Measurements from ENCODE around the gene ZMYM4.
"Not testable (repeated sequence)": the region's sequence is repeated elsewhere in the genome, so short reads cannot be mapped to it uniquely, and the experiment has no call there.

Gene ZMYM4

DNA sequence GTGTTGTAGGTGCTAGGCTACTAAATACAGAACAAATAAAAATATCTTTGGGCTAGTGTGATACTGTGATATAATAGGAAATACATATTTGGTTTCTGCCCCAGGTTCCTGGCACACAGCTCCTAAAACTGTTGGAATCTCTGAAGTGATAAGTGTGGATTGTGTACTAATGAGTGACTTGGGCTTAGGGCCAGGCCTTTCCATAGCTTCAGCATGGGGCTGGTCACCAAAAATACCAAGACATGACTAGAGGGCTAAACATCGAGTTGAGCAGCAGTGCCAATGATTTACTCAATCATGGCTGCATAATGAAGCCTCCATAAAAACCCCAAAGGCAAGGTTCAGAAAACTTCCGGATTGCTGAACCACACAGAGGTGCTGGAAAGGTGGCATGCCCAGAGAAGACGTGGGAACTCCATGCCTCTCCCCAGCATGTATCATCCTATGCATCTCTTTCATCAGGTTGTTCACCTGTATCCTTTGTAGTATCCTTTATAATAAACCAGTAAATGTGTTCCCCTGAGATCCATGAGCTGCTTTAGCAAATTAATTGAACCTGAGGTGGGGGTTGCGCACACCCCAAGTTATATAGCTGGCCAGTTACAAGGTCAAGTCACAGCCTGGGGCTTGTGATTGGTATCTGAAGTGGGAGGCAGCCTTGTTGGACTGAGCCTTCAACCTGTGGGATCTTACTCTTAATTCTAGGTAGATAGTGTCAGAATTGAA lies 51.6 kb downstream of the ZMYM4 start:
- Histone ChIP-seq H3K27me3 (replicated peaks; ENCODE audit: control insufficient read depth, insufficient read depth, low read length, poor library complexity, severe bottlenecking) (no peaks in the 10 kb centered on the region), H3K9me3 (ENCODE audit: control insufficient read depth, low read length) (no peaks in the 10 kb centered on the region)
- no peak for DNase-seq

DNA sequence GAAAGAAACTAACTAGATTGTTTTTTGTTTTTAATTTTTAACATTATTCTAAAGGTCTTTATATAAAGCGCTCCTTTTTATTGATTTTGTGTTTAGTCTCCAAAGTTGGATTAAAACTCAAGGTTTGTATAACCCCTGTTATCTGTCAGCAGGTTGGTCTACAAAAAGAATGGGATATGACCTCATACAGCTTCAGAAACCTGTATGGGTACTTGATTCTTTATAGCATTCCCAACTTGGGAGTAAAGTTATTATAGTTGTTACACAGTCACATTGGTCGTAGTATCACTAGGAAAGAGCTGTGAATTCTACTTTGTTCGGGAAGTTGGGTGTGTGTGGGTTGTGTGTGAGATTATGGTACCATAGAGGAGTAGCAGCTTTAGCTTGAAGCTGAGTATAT lies 52.4 kb downstream of the ZMYM4 start:
- no peaks in the 10 kb centered on the region for H3K9me3 ChIP-seq (ENCODE audit: control insufficient read depth, low read length)
- no peaks in the 10 kb centered on the region for H3K4me1 ChIP-seq (ENCODE audit: control insufficient read depth, insufficient read depth, low read length, poor library complexity, severe bottlenecking)
- no peak overlapping the region for H3K4me3 ChIP-seq (ENCODE audit: insufficient read depth, low read depth, low read length, poor library complexity, severe bottlenecking)
- H3K27me3 ChIP-seq (replicated peaks; ENCODE audit: control insufficient read depth, insufficient read depth, low read length, poor library complexity, severe bottlenecking), result no peaks in the 10 kb centered on the region
- DNase-seq, result no peak
- no peak overlapping the region for H3K27ac ChIP-seq (ENCODE audit: insufficient read depth, low read length, poor library complexity, severe bottlenecking)
- no peaks in the 10 kb centered on the region for H3K36me3 ChIP-seq (ENCODE audit: control insufficient read depth, insufficient read depth, low read length)

More for the DNA sequence above, 51.6 kb downstream of the ZMYM4 start:
- H3K4me1 ChIP-seq (ENCODE audit: control insufficient read depth, insufficient read depth, low read length, poor library complexity, severe bottlenecking), result no peaks in the 10 kb centered on the region
- H3K36me3 ChIP-seq (ENCODE audit: control insufficient read depth, insufficient read depth, low read length), result no peaks in the 10 kb centered on the region
- no peak overlapping the region for H3K4me3 ChIP-seq (ENCODE audit: insufficient read depth, low read depth, low read length, poor library complexity, severe bottlenecking)
- no peak overlapping the region for H3K27ac ChIP-seq (ENCODE audit: insufficient read depth, low read length, poor library complexity, severe bottlenecking)

DNA sequence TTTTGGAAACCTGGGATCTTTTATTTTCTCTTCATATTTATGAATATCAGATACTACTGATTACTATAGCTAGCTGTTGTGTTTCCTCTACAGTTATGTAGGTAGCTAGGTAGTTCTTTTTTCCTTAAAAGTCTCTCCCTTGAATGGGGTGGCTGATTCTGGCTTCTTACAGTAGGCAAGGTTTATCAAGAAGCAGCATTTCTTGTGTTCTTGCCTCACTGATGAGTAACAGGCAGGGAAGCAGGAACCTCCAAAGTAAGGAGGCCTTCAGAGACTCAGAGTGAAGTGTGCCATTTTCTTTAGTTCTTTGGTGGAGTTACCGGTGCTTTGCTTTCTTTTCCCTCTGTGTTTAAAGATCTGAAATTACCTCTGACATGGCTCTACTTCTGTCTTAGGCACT lies 56.0 kb downstream of the ZMYM4 start:
- Histone ChIP-seq H3K27me3 (replicated peaks; ENCODE audit: control insufficient read depth, insufficient read depth, low read length, poor library complexity, severe bottlenecking) (no peaks in the 10 kb centered on the region), H3K36me3 (ENCODE audit: control insufficient read depth, insufficient read depth, low read length) (no peaks in the 10 kb centered on the region), H3K4me1 (ENCODE audit: control insufficient read depth, insufficient read depth, low read length, poor library complexity, severe bottlenecking) (no peaks in the 10 kb centered on the region), H3K9me3 (ENCODE audit: control insufficient read depth, low read length) (no peaks in the 10 kb centered on the region), H3K27ac (ENCODE audit: insufficient read depth, low read length, poor library complexity, severe bottlenecking) (no peak overlapping the region), H3K4me3 (ENCODE audit: insufficient read depth, low read depth, low read length, poor library complexity, severe bottlenecking) (no peak overlapping the region)
- no peak for DNase-seq

DNA sequence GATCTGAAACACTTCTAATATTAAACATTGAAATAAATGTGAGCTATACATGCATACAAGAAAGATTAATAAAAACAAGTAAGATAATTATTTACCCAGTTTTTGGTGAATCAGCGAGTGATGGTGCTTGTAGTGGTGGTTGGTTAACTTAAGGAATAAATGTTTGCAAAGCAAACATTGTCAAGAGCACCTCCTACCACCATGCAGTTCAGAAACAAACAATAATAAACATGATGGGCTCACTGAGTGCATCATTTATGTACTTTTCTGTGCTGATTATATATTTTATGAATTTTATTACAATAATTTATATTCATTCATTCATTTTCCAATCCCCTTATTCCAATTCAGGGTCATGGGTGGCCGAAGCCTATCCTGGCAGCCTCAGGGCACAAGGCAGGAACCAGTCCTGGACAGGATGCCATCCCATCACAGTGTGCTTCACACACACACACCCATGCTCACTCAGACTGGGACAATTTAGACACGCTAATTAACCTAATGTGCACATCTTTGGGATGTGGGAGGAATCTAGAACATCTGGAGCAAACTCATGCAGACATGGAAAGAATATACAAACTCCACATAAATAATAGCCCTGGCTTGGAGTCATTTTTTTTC lies 57.8 kb downstream of the ZMYM4 start:
- DNase-seq, result no peak
- H3K4me3 ChIP-seq (ENCODE audit: insufficient read depth, low read depth, low read length, poor library complexity, severe bottlenecking), result no peak overlapping the region
- H3K9me3 ChIP-seq (ENCODE audit: control insufficient read depth, low read length), result no peaks in the 10 kb centered on the region
- H3K27me3 ChIP-seq (replicated peaks; ENCODE audit: control insufficient read depth, insufficient read depth, low read length, poor library complexity, severe bottlenecking), result no peaks in the 10 kb centered on the region
- no peaks in the 10 kb centered on the region for H3K4me1 ChIP-seq (ENCODE audit: control insufficient read depth, insufficient read depth, low read length, poor library complexity, severe bottlenecking)
- H3K36me3 ChIP-seq (ENCODE audit: control insufficient read depth, insufficient read depth, low read length), result no peaks in the 10 kb centered on the region
- H3K27ac ChIP-seq (ENCODE audit: insufficient read depth, low read length, poor library complexity, severe bottlenecking), result no peak overlapping the region

DNA sequence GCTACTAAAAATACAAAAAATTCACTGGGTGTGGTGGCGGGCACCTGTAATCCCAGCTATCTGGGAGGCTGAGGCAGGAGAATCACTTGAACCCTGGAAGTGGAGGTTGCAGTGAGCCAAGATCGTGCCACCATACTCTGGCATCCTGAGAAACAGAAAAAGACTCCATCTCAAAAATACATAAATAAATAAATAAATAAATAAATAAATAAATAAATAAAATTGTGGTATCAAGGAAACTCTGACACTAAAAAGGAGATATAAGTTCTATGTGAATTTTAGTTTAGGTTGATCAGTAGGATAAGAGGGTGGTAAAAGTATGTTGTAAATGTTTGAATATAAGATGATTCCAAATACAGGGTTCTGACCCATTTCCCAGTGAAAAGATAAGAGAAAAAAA lies 63.1 kb downstream of the ZMYM4 start:
- H3K4me1 ChIP-seq (ENCODE audit: control insufficient read depth, insufficient read depth, low read length, poor library complexity, severe bottlenecking); H3K27me3 ChIP-seq (replicated peaks; ENCODE audit: control insufficient read depth, insufficient read depth, low read length, poor library complexity, severe bottlenecking); DNase-seq; H3K9me3 ChIP-seq (ENCODE audit: control insufficient read depth, low read length); H3K36me3 ChIP-seq (ENCODE audit: control insufficient read depth, insufficient read depth, low read length); H3K27ac ChIP-seq (ENCODE audit: insufficient read depth, low read length, poor library complexity, severe bottlenecking); H3K4me3 ChIP-seq (ENCODE audit: insufficient read depth, low read depth, low read length, poor library complexity, severe bottlenecking): not testable (repeated sequence)

DNA sequence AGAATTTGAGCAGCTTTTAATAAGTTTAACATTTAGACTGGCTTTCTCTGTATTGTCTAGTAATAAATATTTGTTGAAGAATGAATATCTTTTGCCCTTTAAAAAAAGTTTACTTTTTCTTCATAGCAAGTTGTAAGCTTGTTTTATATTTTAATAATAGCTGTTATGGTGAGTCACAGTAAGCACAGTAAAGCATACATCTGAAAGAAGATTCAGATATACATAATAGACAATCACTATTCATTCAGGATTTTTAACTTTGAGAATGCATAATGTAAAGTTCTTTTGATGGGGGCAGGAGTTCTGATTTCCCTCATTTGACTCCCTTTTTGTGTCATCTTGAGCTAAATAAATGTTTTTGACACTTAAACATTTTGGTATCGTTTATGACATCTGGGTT lies 66.0 kb downstream of the ZMYM4 start:
- H3K27me3 ChIP-seq (replicated peaks; ENCODE audit: control insufficient read depth, insufficient read depth, low read length, poor library complexity, severe bottlenecking), result no peaks in the 10 kb centered on the region
- no peaks in the 10 kb centered on the region for H3K4me1 ChIP-seq (ENCODE audit: control insufficient read depth, insufficient read depth, low read length, poor library complexity, severe bottlenecking)
- H3K27ac ChIP-seq (ENCODE audit: insufficient read depth, low read length, poor library complexity, severe bottlenecking), result no peak overlapping the region
- no peaks in the 10 kb centered on the region for H3K36me3 ChIP-seq (ENCODE audit: control insufficient read depth, insufficient read depth, low read length)
- H3K9me3 ChIP-seq (ENCODE audit: control insufficient read depth, low read length), result no peaks in the 10 kb centered on the region
- DNase-seq, result no peak
- H3K4me3 ChIP-seq (ENCODE audit: insufficient read depth, low read depth, low read length, poor library complexity, severe bottlenecking), result no peak overlapping the region

DNA sequence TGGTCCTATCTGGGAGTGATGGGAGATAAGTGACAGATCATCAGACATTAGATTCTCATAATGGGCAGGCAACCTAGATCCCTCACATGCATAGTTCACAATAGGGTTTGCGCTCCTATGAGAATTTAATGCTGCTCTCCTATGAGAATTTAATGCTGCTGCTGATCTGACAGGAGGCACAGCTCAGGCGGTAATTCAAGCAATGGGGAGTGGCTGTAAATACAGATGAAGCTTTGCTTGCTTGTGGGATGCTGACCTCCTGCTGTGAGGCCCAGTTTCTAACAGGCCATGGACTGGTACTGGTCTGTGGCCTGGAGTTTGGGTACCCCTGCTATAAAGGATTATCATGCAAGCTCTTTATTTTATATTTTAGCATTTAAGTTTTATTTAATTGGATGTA lies 72.0 kb downstream of the ZMYM4 start:
- Histone ChIP-seq H3K4me3 (ENCODE audit: insufficient read depth, low read depth, low read length, poor library complexity, severe bottlenecking) (no peak overlapping the region), H3K27me3 (replicated peaks; ENCODE audit: control insufficient read depth, insufficient read depth, low read length, poor library complexity, severe bottlenecking) (no peaks in the 10 kb centered on the region), H3K27ac (ENCODE audit: insufficient read depth, low read length, poor library complexity, severe bottlenecking) (no peak overlapping the region), H3K36me3 (ENCODE audit: control insufficient read depth, insufficient read depth, low read length) (no peaks in the 10 kb centered on the region), H3K9me3 (ENCODE audit: control insufficient read depth, low read length) (no peaks in the 10 kb centered on the region), H3K4me1 (ENCODE audit: control insufficient read depth, insufficient read depth, low read length, poor library complexity, severe bottlenecking) (no peaks in the 10 kb centered on the region)
- no peak for DNase-seq

DNA sequence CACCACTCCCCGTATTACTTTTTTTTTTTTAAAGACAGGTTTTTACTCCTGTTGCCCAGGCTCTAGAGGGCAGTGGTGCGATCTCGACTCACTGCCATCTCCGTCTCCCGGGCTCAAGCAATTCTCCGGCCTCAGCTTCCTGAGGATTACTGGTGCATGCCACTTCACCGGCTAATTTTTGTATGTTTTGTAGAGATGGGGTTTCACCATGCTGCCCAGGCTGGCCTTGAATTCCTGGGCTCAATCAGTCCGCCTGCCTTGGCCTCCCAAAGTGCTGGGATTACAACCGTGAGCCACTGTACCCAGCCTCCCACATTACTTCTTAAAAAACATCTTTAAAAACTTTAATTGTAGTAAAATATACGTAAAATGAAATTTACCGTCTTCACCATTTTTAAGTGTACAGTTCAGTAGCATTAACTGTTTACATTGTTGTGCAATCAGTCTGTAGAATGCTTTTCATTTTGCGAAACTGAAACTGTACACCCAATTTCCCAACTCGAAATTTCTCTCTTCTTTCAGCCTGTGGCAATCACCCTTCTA lies 77.0 kb downstream of the ZMYM4 start:
- no peaks in the 10 kb centered on the region for H3K36me3 ChIP-seq (ENCODE audit: control insufficient read depth, insufficient read depth, low read length)
- no peaks in the 10 kb centered on the region for H3K27me3 ChIP-seq (replicated peaks; ENCODE audit: control insufficient read depth, insufficient read depth, low read length, poor library complexity, severe bottlenecking)
- no peak for DNase-seq
- H3K27ac ChIP-seq (ENCODE audit: insufficient read depth, low read length, poor library complexity, severe bottlenecking), result no peak overlapping the region
- H3K4me1 ChIP-seq (ENCODE audit: control insufficient read depth, insufficient read depth, low read length, poor library complexity, severe bottlenecking), result no peaks in the 10 kb centered on the region
- H3K4me3 ChIP-seq (ENCODE audit: insufficient read depth, low read depth, low read length, poor library complexity, severe bottlenecking), result no peak overlapping the region
- no peaks in the 10 kb centered on the region for H3K9me3 ChIP-seq (ENCODE audit: control insufficient read depth, low read length)

DNA sequence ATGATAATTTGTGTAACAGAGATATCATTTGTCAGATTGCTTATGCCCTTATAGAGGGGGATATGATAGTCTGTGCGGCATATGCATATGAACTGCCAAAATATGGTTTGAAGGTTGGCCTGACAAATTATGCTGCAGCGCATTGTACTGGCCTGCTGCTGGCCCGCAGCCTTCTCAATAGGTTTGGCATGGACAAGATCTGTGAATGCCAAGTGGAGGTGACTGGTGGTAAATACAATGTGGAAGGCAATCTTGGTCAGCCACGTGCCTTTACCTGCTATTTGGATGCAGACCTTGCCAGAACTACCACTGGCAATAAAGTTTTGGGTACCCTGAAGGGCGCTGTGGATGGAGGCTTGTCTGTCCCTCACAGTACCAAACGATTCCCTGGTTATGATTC lies 82.4 kb downstream of the ZMYM4 start:
- Histone ChIP-seq H3K9me3 (ENCODE audit: control insufficient read depth, low read length) (no peaks in the 10 kb centered on the region), H3K27me3 (replicated peaks; ENCODE audit: control insufficient read depth, insufficient read depth, low read length, poor library complexity, severe bottlenecking) (no peaks in the 10 kb centered on the region), H3K4me3 (ENCODE audit: insufficient read depth, low read depth, low read length, poor library complexity, severe bottlenecking) (no peak overlapping the region), H3K4me1 (ENCODE audit: control insufficient read depth, insufficient read depth, low read length, poor library complexity, severe bottlenecking) (no peaks in the 10 kb centered on the region), H3K27ac (ENCODE audit: insufficient read depth, low read length, poor library complexity, severe bottlenecking) (no peak overlapping the region), H3K36me3 (ENCODE audit: control insufficient read depth, insufficient read depth, low read length) (no peaks in the 10 kb centered on the region)
- no peak for DNase-seq

DNA sequence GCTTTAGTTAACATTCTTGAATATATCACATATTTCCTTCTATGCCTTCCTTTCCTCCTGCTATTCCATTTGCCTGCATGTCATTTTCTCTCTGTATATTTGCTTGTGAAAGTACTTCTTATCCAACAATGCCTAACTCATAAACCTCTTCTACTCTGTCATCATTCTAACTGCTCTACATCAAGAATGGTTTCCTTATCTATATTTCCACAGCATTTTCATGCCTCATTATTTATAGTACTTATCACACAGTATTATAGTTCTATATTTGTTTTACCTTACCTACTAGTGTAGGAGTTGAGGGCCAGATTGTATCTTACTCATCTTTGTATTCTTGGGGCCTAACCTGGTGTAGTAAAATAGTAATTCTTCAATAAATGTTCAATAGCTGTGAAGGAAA lies 91.5 kb downstream of the ZMYM4 start:
- H3K4me1 ChIP-seq (ENCODE audit: control insufficient read depth, insufficient read depth, low read length, poor library complexity, severe bottlenecking), result no peaks in the 10 kb centered on the region
- H3K36me3 ChIP-seq (ENCODE audit: control insufficient read depth, insufficient read depth, low read length), result peaks cover 11% of the 10 kb centered on the region
- H3K27ac ChIP-seq (ENCODE audit: insufficient read depth, low read length, poor library complexity, severe bottlenecking), result no peak overlapping the region
- no peak for DNase-seq
- H3K9me3 ChIP-seq (ENCODE audit: control insufficient read depth, low read length), result no peaks in the 10 kb centered on the region
- no peak overlapping the region for H3K4me3 ChIP-seq (ENCODE audit: insufficient read depth, low read depth, low read length, poor library complexity, severe bottlenecking)
- H3K27me3 ChIP-seq (replicated peaks; ENCODE audit: control insufficient read depth, insufficient read depth, low read length, poor library complexity, severe bottlenecking), result no peaks in the 10 kb centered on the region
